ENCODE data around the gene C11orf91. TPM values are rescaled to one million over a fixed set of nuclear protein-coding genes. Genes with fewer than 3 reads are reported as not detected.

C11orf91 gene
- total RNA-seq, 6 experiments from 2014 or later: not detected

- intact Hi-C loops (cut with DNase I): loop anchor here (10.0 kb wide), 2 partner anchors 144 to 324 kb away; no protein-coding TSS in a partner anchor
- Histone ChIP-seq H3K9me3 (no peaks in the 10 kb centered on the region), H3K4me3 (no peak overlapping the region), H3K27me3 (no peaks in the 10 kb centered on the region), H3K27ac (peak overlapping the region in 1 of 3 donors; percentile 92), H3K36me3 (no peaks in the 10 kb centered on the region), H3K4me1 (peaks cover 0 to 18% (median 5%) of the 10 kb centered on the region in 4 donors)
- 72% methylated on average over 2 of the region's 4 CpGs for WGBS (ENCODE audit: insufficient coverage, low coverage, low lambda C conversion rate, missing lambda C conversion rate)
- ATAC-seq (no peak), DNase-seq (no peak)
- TF ChIP-seq CTCF (IDR thresholded peaks at IDR 0.05): no peak
- no peak for TF ChIP-seq POLR2A (IDR thresholded peaks at IDR 0.05)
Observed at GRCh38 chr11:33689085-33689484, 11.5 kb downstream of the C11orf91 start.

- Histone ChIP-seq H3K4me3 (no peak overlapping the region), H3K27me3 (no peaks in the 10 kb centered on the region), H3K36me3 (no peaks in the 10 kb centered on the region), H3K27ac (no peak overlapping the region), H3K4me1 (peaks cover 0 to 18% (median 5%) of the 10 kb centered on the region in 4 donors), H3K9me3 (no peaks in the 10 kb centered on the region)
- DNase-seq (no peak), ATAC-seq (peak; percentile 22 to 67 (median 40))
- WGBS (ENCODE audit: insufficient coverage, low coverage, low lambda C conversion rate, missing lambda C conversion rate): 50% methylated on average over 2 of the region's 2 CpGs
- intact Hi-C loops (cut with DNase I): loop anchor here (10.0 kb wide), 2 partner anchors 143 to 323 kb away; no protein-coding TSS in a partner anchor
- TF ChIP-seq POLR2A (IDR thresholded peaks at IDR 0.05): no peak
- peak; percentile 60 to 74 (median 66) for TF ChIP-seq CTCF (IDR thresholded peaks at IDR 0.05)
Observed at GRCh38 chr11:33687733-33688479, 12.7 kb downstream of the C11orf91 start.

- TF ChIP-seq CTCF (IDR thresholded peaks at IDR 0.05): no peak
- no peak for TF ChIP-seq POLR2A (IDR thresholded peaks at IDR 0.05)
- DNase-seq: no peak
- WGBS (ENCODE audit: insufficient coverage, low coverage, low lambda C conversion rate, missing lambda C conversion rate): 49% methylated on average over 3 of the region's 3 CpGs
- Histone ChIP-seq H3K27me3 (no peaks in the 10 kb centered on the region), H3K36me3 (no peaks in the 10 kb centered on the region), H3K4me1 (no peaks in the 10 kb centered on the region), H3K4me3 (no peak overlapping the region), H3K27ac (no peak overlapping the region), H3K9me3 (no peaks in the 10 kb centered on the region)
- intact Hi-C loops (cut with DNase I): loop anchor here (10.0 kb wide), 2 partner anchors 140 to 320 kb away; no protein-coding TSS in a partner anchor
- no peak for ATAC-seq
Observed at GRCh38 chr11:33685082-33685481, 15.5 kb downstream of the C11orf91 start.

GRCh38 chr11:33684003-33684706 lies 16.5 kb downstream of the C11orf91 start:
- no peak overlapping the region for H3K27ac ChIP-seq
- no peaks in the 10 kb centered on the region for H3K27me3 ChIP-seq
- 75% methylated on average over 5 of the region's 5 CpGs for WGBS (ENCODE audit: insufficient coverage, low coverage, low lambda C conversion rate, missing lambda C conversion rate)
- TF ChIP-seq CTCF (IDR thresholded peaks at IDR 0.05): no peak
- no peak for TF ChIP-seq POLR2A (IDR thresholded peaks at IDR 0.05)
- DNase-seq (no peak), ATAC-seq (no peak)
- no peak overlapping the region for H3K4me3 ChIP-seq
- intact Hi-C loops (cut with DNase I): loop anchor here (10.0 kb wide), 2 partner anchors 139 to 319 kb away; no protein-coding TSS in a partner anchor
- H3K9me3 ChIP-seq: no peaks in the 10 kb centered on the region
- H3K36me3 ChIP-seq: no peaks in the 10 kb centered on the region
- H3K4me1 ChIP-seq: no peaks in the 10 kb centered on the region

All from right lobe of liver (tissue), 6 donors.